NB4 (cell line): Measurements from ENCODE around the gene NSUN3.

Experiments
- DNase-seq: peaks from one replicate; pipeline ENCODE4 v3.0.0; 2010; ENCODE audit warnings: low read depth
- H3K4me3 ChIP-seq: one replicate; pipeline ENCODE4 v1.5.1; 2011; ENCODE audit warnings: mild to moderate bottlenecking, low read depth, low read length, moderate library complexity
- CTCF ChIP-seq: IDR thresholded peaks from one replicate; pipeline ENCODE4 v1.5.1; 2012; ENCODE audit warnings: low read depth, low read length
- MAX ChIP-seq: IDR thresholded peaks from 2 replicates; pipeline ENCODE4 v1.6.1; 2011; ENCODE audit warnings: low read depth, low read length
- MYC ChIP-seq: IDR thresholded peaks from 2 replicates; pipeline ENCODE4 v1.6.1; 2011; ENCODE audit warnings: low read depth, low read length
- POLR2A ChIP-seq: IDR thresholded peaks from 2 replicates; pipeline ENCODE4 v1.6.1; 2011; ENCODE audit warnings: mild to moderate bottlenecking; ENCODE audit not compliant: insufficient read length; ENCODE audit errors: extremely low read depth

Gene NSUN3

GRCh38 chr3:94173673-94174434, 111.0 kb downstream of the NSUN3 start:
- no peak for DNase-seq

GRCh38 chr3:94175677-94176076, 112.8 kb downstream of the NSUN3 start:
- TF ChIP-seq MYC (no peak), POLR2A (no peak), MAX (no peak), CTCF (no peak)
- H3K4me3 ChIP-seq, result no peak overlapping the region
- DNase-seq, result no peak

More at GRCh38 chr3:94173673-94174434, 111.0 kb downstream of the NSUN3 start:
- H3K4me3 ChIP-seq, result no peak overlapping the region
- TF ChIP-seq POLR2A, result no peak
- TF ChIP-seq MAX, result no peak
- no peak for TF ChIP-seq CTCF
- no peak for TF ChIP-seq MYC

GRCh38 chr3:94176988-94177745, 114.3 kb downstream of the NSUN3 start:
- DNase-seq, result no peak
- H3K4me3 ChIP-seq, result no peak overlapping the region
- TF ChIP-seq CTCF (no peak), MYC (no peak), MAX (no peak), POLR2A (no peak)
